K562 (cell line): ENCODE results near the gene ING2. TPM values are rescaled to one million over a fixed set of nuclear protein-coding genes. Genes with fewer than 3 reads are reported as not detected.

ENCODE experiments used
- ATAC-seq: fragments of 200-7000 bp; cut with Tn5 transposase; 3 replicates; pipeline ENCODE4 v1.9.1; 2020; ENCODE audit warnings: moderate library complexity
- BruUV-seq: library from RNA; stranded (reverse); fragments of 400-500 nt; replicated peaks from 2 replicates; lab custom pipeline; 2021; lab: Mats Ljungman, UMichigan
- CTCF ChIA-PET: fragments of 300-600 bp; formaldehyde crosslinking; extraction: SDS; loops from one replicate; lab custom pipeline; 2021; ENCODE audit warnings: low intra/inter-chr PET ratio; lab: Yijun Ruan, JAX
- POLR2A ChIA-PET: fragments of 300-600, 350-650 bp; sonication (Branson Sonifier 250); formaldehyde crosslinking; extraction: SDS; loops from one replicate; lab custom pipeline; 2021; ENCODE audit warnings: antibody characterized with exemption, inconsistent platforms; lab: Yijun Ruan, JAX
- DNase-seq, 4 experiments: peaks; one replicate each; pipeline versions ENCODE4 v3.0.0 to v3.0.0-alpha.2; 2011 to 2018; ENCODE audit warnings: low spot score in 3 of 4, mixed read lengths in 3 of 4; ENCODE audit errors: extremely low read depth in 1 of 4
- FAIRE-seq: peaks from 2 replicates; lab custom pipeline; 2011; peaks lifted over from hg19 to GRCh38; lab: Jason Lieb, UNC
- H2AFZ ChIP-seq: 2 replicates; pipeline ENCODE4 v1.6.0; 2011; ENCODE audit warnings: low read depth, low read length, control low read depth, inconsistent platforms
- H3K27ac ChIP-seq: fragments of 200-600 bp; 3 replicates; pipeline ENCODE4 v1.8.0; 2011; ENCODE audit warnings: low read depth, mild to moderate bottlenecking, control low read depth, inconsistent platforms, low read length, moderate library complexity, mixed read lengths; ENCODE audit errors: extremely low read depth
- H3K27me3 ChIP-seq, 2 experiments: fragments of 300-600 bp in 1 of 2; 2 replicates in 1 of 2; 3 replicates in 1 of 2; pipeline versions ENCODE4 v1.6.0 to v1.8.0; 2011; ENCODE audit warnings: inconsistent platforms in 2 of 2, low read length in 2 of 2, mild to moderate bottlenecking in 1 of 2, mixed read lengths in 1 of 2, moderate library complexity in 1 of 2; ENCODE audit not compliant: control insufficient read depth in 2 of 2, insufficient read depth in 2 of 2
- H3K36me3 ChIP-seq: fragments of 300-600 bp; 3 replicates; pipeline ENCODE4 v1.8.0; 2011; ENCODE audit warnings: mild to moderate bottlenecking, low read length, inconsistent platforms; ENCODE audit not compliant: control insufficient read depth, insufficient read depth
- H3K4me1 ChIP-seq, 2 experiments: fragments of 200-600 bp in 1 of 2; replicated peaks in 1 of 2; 2 replicates in 1 of 2; 3 replicates in 1 of 2; pipeline versions ENCODE4 v1.5.1 to v1.8.0; 2011; ENCODE audit warnings: inconsistent platforms in 2 of 2, low read length in 2 of 2, mild to moderate bottlenecking in 1 of 2, mixed read lengths in 1 of 2, moderate library complexity in 1 of 2; ENCODE audit not compliant: control insufficient read depth in 2 of 2, insufficient read depth in 2 of 2
- H3K4me2 ChIP-seq: 2 replicates; pipeline ENCODE4 v1.6.1; 2011; ENCODE audit warnings: low read length, control low read depth, inconsistent platforms, mixed read lengths; ENCODE audit not compliant: insufficient read depth
- H3K4me3 ChIP-seq: fragments of 200-600 bp; sonication (generic), shearing (Covaris generic); 2 replicates; pipeline ENCODE4 v1.5.1; 2016; ENCODE audit warnings: control low read depth, inconsistent platforms
- H3K79me2 ChIP-seq: fragments of 200-600 bp; 3 replicates; pipeline ENCODE4 v1.8.0; 2011; ENCODE audit warnings: low read length, inconsistent platforms; ENCODE audit not compliant: control insufficient read depth, insufficient read depth
- H3K9ac ChIP-seq, 2 experiments: 2 replicates each; pipeline versions ENCODE4 v1.6.0 to v1.6.1; 2011; ENCODE audit warnings: low read depth in 2 of 2, low read length in 2 of 2, control low read depth in 1 of 2, inconsistent platforms in 1 of 2, mild to moderate bottlenecking in 1 of 2, mixed read lengths in 1 of 2; ENCODE audit not compliant: insufficient read depth in 1 of 2
- H3K9me1 ChIP-seq: one replicate; pipeline ENCODE4 v1.6.0; 2011; ENCODE audit warnings: inconsistent platforms, mild to moderate bottlenecking, low read length, moderate library complexity; ENCODE audit not compliant: control insufficient read depth, insufficient read depth
- H3K9me3 ChIP-seq: replicated peaks from 2 replicates; pipeline ENCODE4 v1.5.1; 2011; ENCODE audit warnings: low read depth, low read length, inconsistent platforms; ENCODE audit not compliant: control insufficient read depth, insufficient read depth
- H4K20me1 ChIP-seq: replicated peaks from 2 replicates; pipeline ENCODE4 v1.6.1; 2011; ENCODE audit warnings: low read length, inconsistent platforms, mixed read lengths; ENCODE audit not compliant: control insufficient read depth, insufficient read depth
- CBX3 ChIP-seq, 2 experiments: IDR thresholded peaks; 1 replicate in 1 of 2; 2 replicates in 1 of 2; pipeline ENCODE4 v1.6.1; 2012; ENCODE audit warnings: inconsistent platforms in 2 of 2, low read length in 2 of 2, borderline replicate concordance in 1 of 2, control low read depth in 1 of 2
- JUNB ChIP-seq: fragments of 450-650 bp; formaldehyde crosslinking; conservative IDR thresholded peaks from 2 replicates; pipeline ENCODE4 v1.4.0; 2020; ENCODE audit warnings: mild to moderate bottlenecking
- KDM2B ChIP-seq: fragments of 250-450 bp; sonication (Bioruptor Pico); IDR thresholded peaks from 2 replicates; pipeline ENCODE4 v1.8.0; 2021; ENCODE audit warnings: mild to moderate bottlenecking, moderate library complexity
- SMARCA4 ChIP-seq: fragments of 450-650 bp; IDR thresholded peaks from 2 replicates; pipeline ENCODE4 v1.6.1; 2016
- TRIM24 ChIP-seq, 2 experiments: fragments of 450-650 bp; IDR thresholded peaks; 2 replicates each; pipeline ENCODE4 v1.6.1; 2016
- YY1 ChIP-seq, 3 experiments: IDR thresholded peaks; 2 replicates each; pipeline ENCODE4 v1.6.1; 2011; ENCODE audit warnings: low read length in 2 of 3, mild to moderate bottlenecking in 2 of 3, moderate library complexity in 2 of 3, borderline replicate concordance in 1 of 3, control low read depth in 1 of 3, low read depth in 1 of 3; ENCODE audit not compliant: insufficient read depth in 3 of 3, insufficient replicate concordance in 2 of 3, control insufficient read depth in 1 of 3, insufficient read length in 1 of 3; ENCODE audit errors: extremely low read depth in 1 of 3
- ZBED1 ChIP-seq: IDR thresholded peaks from 2 replicates; pipeline ENCODE4 v1.6.1; 2014
- ZNF124 ChIP-seq: sonication (generic); formaldehyde crosslinking; IDR thresholded peaks from 2 replicates; pipeline ENCODE4 v1.8.1; 2022; ENCODE audit warnings: missing genetic modification reagents
- ZNF707 ChIP-seq: fragments of 250-450 bp; sonication (Bioruptor Pico); conservative IDR thresholded peaks from 2 replicates; pipeline ENCODE4 v1.8.0; 2022; ENCODE audit warnings: inconsistent platforms, mild to moderate bottlenecking, moderate library complexity
- WGBS: fragments of 100-300 bp; shearing (Covaris generic); methylation state at CpG from one replicate; pipeline ENCODE4 v1.1.6; 2016; ENCODE audit warnings: low coverage, mixed read lengths; ENCODE audit not compliant: insufficient coverage; ENCODE audit errors: missing lambda C conversion rate; 5-methylcytosine and 5-hydroxymethylcytosine counted together
- in situ Hi-C: fragments of 300-500 bp; cut with MboI; formaldehyde crosslinking; loops from 4 replicates; pipeline ENCODE4 v1.15.0; 2018; ENCODE audit warnings: inconsistent platforms, mixed read lengths
- intact Hi-C: fragments of 100-400 bp; cut with micrococcal nuclease; formaldehyde crosslinking; loops from 2 replicates; pipeline ENCODE4 v1.14.2; 2022
- polyA plus RNA-seq, 8 experiments: library from polyadenylated mRNA; depleted of rRNA in 4 of 8; stranded (reverse) in 5 of 8; unstranded in 3 of 8; fragments of >200 nt; fragmentation: Nextera tagmentation in 2 of 8; fragmentation: Illumina TruSeq in 1 of 8; extraction: Ambion mirVana in 2 of 8; extraction: Trizol in 1 of 8; gene quantifications; 2 replicates each; pipeline versions ENCODE4 v1.2.1 to v1.2.3, GENCODE V29; 2011 to 2014; ENCODE audit warnings: inconsistent platforms in 1 of 8, missing spikeins in 1 of 8
- total RNA-seq, 7 experiments: library from RNA; depleted of rRNA in 6 of 7; stranded (reverse); fragments of >200 nt in 6 of 7; fragmentation: Illumina TruSeq in 2 of 7; extraction: Trizol in 2 of 7; gene quantifications; 2 replicates each; pipeline versions ENCODE4 v1.2.1 to v1.2.3, GENCODE V29; 2011 to 2021; ENCODE audit warnings: low replicate concordance in 1 of 7
- TF ChIP-seq, protein P1 (sequence below): fragments of 250-450 bp; sonication (Bioruptor Pico); IDR thresholded peaks from 2 replicates; pipeline ENCODE4 v1.4.0; 2020; ENCODE audit warnings: mild to moderate bottlenecking, moderate library complexity

ING2 gene
- total and polyA plus RNA-seq, 9 of the 15 experiments (the other 6 are each of a cell fraction or from before 2014, with no cell fraction given) = 2.9 to 21.4 (median 12.4) TPM

DNA sequence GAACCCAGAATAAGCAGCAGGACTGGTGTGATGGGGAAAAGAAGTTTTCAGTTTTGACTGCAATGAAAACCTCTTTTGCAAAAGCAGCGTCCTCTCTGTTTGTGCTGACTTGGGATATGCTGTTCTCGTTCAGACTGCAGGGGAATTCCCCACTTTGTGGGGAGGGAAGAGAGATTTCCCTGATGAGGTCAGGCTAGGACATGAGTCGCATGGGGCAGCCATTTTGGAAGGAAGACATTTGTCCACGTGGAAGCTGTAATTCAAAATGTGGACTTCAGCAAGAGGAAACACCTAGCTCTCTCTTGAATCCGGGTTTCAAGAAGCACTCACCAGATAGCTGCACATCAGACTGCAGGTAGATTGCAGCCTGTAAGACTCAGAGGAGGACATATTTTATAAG, 39.3 kb downstream of the ING2 start:
- POLR2A ChIA-PET = no interaction called here
- TF ChIP-seq, protein P1, sequence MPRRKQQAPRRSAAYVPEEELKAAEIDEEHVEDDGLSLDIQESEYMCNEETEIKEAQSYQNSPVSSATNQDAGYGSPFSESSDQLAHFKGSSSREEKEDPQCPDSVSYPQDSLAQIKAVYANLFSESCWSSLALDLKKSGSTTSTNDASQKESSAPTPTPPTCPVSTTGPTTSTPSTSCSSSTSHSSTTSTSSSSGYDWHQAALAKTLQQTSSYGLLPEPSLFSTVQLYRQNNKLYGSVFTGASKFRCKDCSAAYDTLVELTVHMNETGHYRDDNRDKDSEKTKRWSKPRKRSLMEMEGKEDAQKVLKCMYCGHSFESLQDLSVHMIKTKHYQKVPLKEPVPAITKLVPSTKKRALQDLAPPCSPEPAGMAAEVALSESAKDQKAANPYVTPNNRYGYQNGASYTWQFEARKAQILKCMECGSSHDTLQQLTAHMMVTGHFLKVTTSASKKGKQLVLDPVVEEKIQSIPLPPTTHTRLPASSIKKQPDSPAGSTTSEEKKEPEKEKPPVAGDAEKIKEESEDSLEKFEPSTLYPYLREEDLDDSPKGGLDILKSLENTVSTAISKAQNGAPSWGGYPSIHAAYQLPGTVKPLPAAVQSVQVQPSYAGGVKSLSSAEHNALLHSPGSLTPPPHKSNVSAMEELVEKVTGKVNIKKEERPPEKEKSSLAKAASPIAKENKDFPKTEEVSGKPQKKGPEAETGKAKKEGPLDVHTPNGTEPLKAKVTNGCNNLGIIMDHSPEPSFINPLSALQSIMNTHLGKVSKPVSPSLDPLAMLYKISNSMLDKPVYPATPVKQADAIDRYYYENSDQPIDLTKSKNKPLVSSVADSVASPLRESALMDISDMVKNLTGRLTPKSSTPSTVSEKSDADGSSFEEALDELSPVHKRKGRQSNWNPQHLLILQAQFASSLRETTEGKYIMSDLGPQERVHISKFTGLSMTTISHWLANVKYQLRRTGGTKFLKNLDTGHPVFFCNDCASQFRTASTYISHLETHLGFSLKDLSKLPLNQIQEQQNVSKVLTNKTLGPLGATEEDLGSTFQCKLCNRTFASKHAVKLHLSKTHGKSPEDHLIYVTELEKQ (CRISPR knock-in tag) = no peak
- no peak for TF ChIP-seq JUNB
- peak in 1 of 2 experiments; percentile 48; a peak in 1 of 3 replicates for TF ChIP-seq CBX3 (IDR thresholded peaks at IDR 0.05; ENCODE audit: borderline replicate concordance in 1 of 2, low read length in 2 of 2)
- TF ChIP-seq ZNF707 (CRISPR knock-in tag) = no peak
- TF ChIP-seq ZNF124 (CRISPR knock-in tag) = no peak
- no peak for TF ChIP-seq SMARCA4
- no peak for TF ChIP-seq KDM2B (CRISPR knock-in tag)
- peak in 1 of 2 experiments; percentile 34; a peak in 1 of 4 replicates for TF ChIP-seq TRIM24 (IDR thresholded peaks at IDR 0.05)
- TF ChIP-seq ZBED1 = no peak
- peak; percentile 47 to 91 (median 57) for TF ChIP-seq YY1 (IDR thresholded peaks at IDR 0.05; ENCODE audit: borderline replicate concordance in 1 of 3, control insufficient read depth in 1 of 3, extremely low read depth in 1 of 3, insufficient read depth in 3 of 3, insufficient read length in 1 of 3, insufficient replicate concordance in 2 of 3, low read depth in 1 of 3, low read length in 2 of 3)
- no peak overlapping the region for H3K4me2 ChIP-seq
- H4K20me1 ChIP-seq = no peaks in the 10 kb centered on the region
- FAIRE-seq (no peak), DNase-seq (no peak), ATAC-seq (no peak)
- H3K36me3 ChIP-seq = no peaks in the 10 kb centered on the region
- H3K79me2 ChIP-seq = no peaks in the 10 kb centered on the region
- H3K4me1 ChIP-seq = no peaks in the 10 kb centered on the region; a peak in 1 of 5 replicates
- in situ Hi-C loops = no loop called here
- H3K27me3 ChIP-seq = peaks cover 5 to 14% of the 10 kb centered on the region in 2 experiments
- no peak overlapping the region for H3K9ac ChIP-seq
- no peak overlapping the region for H3K4me3 ChIP-seq
- CTCF ChIA-PET = no interaction called here
- WGBS = 4% methylated on average over 5 of the region's 5 CpGs
- no peaks in the 10 kb centered on the region for H3K9me1 ChIP-seq
- intact Hi-C loops = no loop called here
- no peak overlapping the region for H3K27ac ChIP-seq
- H3K9me3 ChIP-seq = peaks cover 3% of the 10 kb centered on the region; the same call in 1 of the 2 replicates
- BruUV-seq = no TSS peak
- H2AFZ ChIP-seq = no peak overlapping the region
